ENCODE data around the gene RELN. TPM values are rescaled to one million over a fixed set of nuclear protein-coding genes. Genes with fewer than 3 reads are reported as not detected.

The RELN gene
- total and polyA plus RNA-seq, 2 donors (not counting 1 experiment from before 2014, with no cell fraction given), result not detected

DNA sequence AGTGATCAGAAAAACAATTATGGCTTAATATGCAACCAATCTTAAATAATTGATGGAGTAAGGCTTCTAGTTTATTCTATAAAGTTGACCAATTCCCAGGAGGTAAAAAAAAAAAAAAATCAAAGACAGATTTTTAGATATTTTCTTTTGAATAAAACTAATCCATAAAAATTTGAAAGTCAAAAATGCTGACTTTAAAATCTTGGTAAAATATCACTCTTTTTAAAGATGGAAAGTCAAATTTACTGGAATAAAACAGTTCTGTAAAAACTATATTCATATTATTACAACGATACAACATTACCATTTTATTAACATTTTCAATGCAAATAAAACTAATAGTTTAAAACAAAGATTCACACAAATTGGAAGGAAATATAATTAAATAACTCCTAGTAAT, 5.4 kb downstream of the RELN start:
- H4K20me1 ChIP-seq (ENCODE audit: control insufficient read depth, insufficient read depth, low read length, poor library complexity, severe bottlenecking), result no peaks in the 10 kb centered on the region
- no peaks in the 10 kb centered on the region for H3K9me3 ChIP-seq (ENCODE audit: control extremely low read depth in 1 of 3, control insufficient read depth in 2 of 3, insufficient read depth in 1 of 3, low read length in 2 of 3)
- H3K4me2 ChIP-seq (replicated peaks; ENCODE audit: low read depth, low read length, poor library complexity, severe bottlenecking), result no peak overlapping the region
- peaks cover 0 to 14% (median 2%) of the 10 kb centered on the region in 4 experiments for H3K27me3 ChIP-seq (replicated peaks in 1 of 4; ENCODE audit: control extremely low read depth in 1 of 4, control insufficient read depth in 3 of 4, insufficient read depth in 4 of 4, low read length in 3 of 4)
- H3K9ac ChIP-seq (ENCODE audit: low read length), result no peak overlapping the region
- TF ChIP-seq, protein P1, sequence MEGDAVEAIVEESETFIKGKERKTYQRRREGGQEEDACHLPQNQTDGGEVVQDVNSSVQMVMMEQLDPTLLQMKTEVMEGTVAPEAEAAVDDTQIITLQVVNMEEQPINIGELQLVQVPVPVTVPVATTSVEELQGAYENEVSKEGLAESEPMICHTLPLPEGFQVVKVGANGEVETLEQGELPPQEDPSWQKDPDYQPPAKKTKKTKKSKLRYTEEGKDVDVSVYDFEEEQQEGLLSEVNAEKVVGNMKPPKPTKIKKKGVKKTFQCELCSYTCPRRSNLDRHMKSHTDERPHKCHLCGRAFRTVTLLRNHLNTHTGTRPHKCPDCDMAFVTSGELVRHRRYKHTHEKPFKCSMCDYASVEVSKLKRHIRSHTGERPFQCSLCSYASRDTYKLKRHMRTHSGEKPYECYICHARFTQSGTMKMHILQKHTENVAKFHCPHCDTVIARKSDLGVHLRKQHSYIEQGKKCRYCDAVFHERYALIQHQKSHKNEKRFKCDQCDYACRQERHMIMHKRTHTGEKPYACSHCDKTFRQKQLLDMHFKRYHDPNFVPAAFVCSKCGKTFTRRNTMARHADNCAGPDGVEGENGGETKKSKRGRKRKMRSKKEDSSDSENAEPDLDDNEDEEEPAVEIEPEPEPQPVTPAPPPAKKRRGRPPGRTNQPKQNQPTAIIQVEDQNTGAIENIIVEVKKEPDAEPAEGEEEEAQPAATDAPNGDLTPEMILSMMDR (IDR thresholded peaks at IDR 0.05), result no peak
- no peak for TF ChIP-seq EZH2 (IDR thresholded peaks at IDR 0.05; ENCODE audit: borderline replicate concordance, insufficient read depth, low read depth, low read length, poor library complexity, severe bottlenecking)
- H3K27ac Mint-ChIP-seq, result no peak overlapping the region
- H3K36me3 ChIP-seq (replicated peaks in 1 of 2; ENCODE audit: control extremely low read depth in 1 of 2, control insufficient read depth in 1 of 2, extremely low read depth in 1 of 2, insufficient read depth in 2 of 2, low read length in 1 of 2), result no peaks in the 10 kb centered on the region
- H3K79me2 ChIP-seq (ENCODE audit: control insufficient read depth, insufficient read depth, low read length), result no peaks in the 10 kb centered on the region
- ChIA-PET CTCF (no interaction called here), POLR2A (no interaction called here)
- no peak overlapping the region for H2AFZ ChIP-seq (ENCODE audit: insufficient read depth, low read depth, low read length, poor library complexity, severe bottlenecking)
- WGBS (ENCODE audit: insufficient coverage), result no CpG with 5 or more reads among the region's 1 CpG
- intact Hi-C loops (cut with micrococcal nuclease), result no loop called here
- peaks cover 7% of the 10 kb centered on the region for H3K4me1 Mint-ChIP-seq
- no peak for ATAC-seq (ENCODE audit: low read depth)
- H3K27ac ChIP-seq (ENCODE audit: low read length in 2 of 2), result no peak overlapping the region
- no peak overlapping the region for H3K4me3 ChIP-seq (ENCODE audit: control extremely low read depth in 1 of 5, extremely low read depth in 1 of 5, insufficient read depth in 1 of 5, low read depth in 2 of 5, low read length in 4 of 5)
- H3K9me3 Mint-ChIP-seq (ENCODE audit: insufficient read depth), result no peaks in the 10 kb centered on the region
- peaks cover 0 to 5% of the 10 kb centered on the region in 2 donors for H3K4me1 ChIP-seq (ENCODE audit: control insufficient read depth in 2 of 2, insufficient read depth in 2 of 2, low read length in 2 of 2)
- H3K27me3 Mint-ChIP-seq, result peaks cover 38% of the 10 kb centered on the region
- H3K4me3 Mint-ChIP-seq, result no peak overlapping the region
- no peak for DNase-seq

DNA sequence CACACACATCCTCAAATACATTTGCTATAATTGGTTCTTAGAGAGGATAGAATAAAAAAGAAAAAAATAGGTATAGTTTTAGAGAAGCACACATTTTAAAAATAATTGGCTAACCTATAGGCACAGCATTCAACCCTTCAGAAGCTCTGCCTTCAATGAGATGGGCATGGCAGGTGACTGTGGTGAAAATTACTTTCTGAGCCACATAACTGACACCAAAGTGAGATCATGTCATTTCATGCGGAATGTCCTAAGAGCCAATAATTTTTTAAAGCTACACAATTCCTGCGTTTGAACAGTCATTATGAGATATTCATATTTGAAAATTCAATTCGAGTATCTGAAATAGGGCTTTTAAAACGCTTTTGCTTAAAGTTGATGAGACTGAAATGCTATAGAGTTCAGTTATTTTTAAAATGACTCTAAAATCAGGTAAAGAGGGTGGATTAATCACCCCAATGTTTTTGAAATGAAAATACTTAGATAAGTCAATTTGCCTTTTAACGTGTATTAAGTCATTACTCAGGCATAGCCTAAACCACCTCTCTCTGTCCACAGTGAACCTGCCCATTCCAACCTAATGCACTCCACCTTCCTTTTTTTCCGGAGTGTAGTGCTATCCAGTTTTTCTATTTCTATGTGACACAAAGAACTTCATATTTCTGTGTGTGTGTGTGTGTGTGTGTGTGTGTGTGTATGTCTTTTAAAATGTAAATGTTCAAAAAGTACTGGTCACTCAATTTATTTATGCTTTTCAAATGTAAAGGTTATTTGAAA, 6.1 kb downstream of the RELN start:
- WGBS (ENCODE audit: insufficient coverage), result no CpG with 5 or more reads among the region's 6 CpGs
- Histone ChIP-seq H3K36me3 (replicated peaks in 1 of 2; ENCODE audit: control extremely low read depth in 1 of 2, control insufficient read depth in 1 of 2, extremely low read depth in 1 of 2, insufficient read depth in 2 of 2, low read length in 1 of 2) (no peaks in the 10 kb centered on the region), H4K20me1 (ENCODE audit: control insufficient read depth, insufficient read depth, low read length, poor library complexity, severe bottlenecking) (no peaks in the 10 kb centered on the region), H3K4me1 (ENCODE audit: control insufficient read depth in 2 of 2, insufficient read depth in 2 of 2, low read length in 2 of 2) (no peaks in the 10 kb centered on the region), H3K9ac (ENCODE audit: low read length) (no peak overlapping the region), H3K27ac (ENCODE audit: low read length in 2 of 2) (no peak overlapping the region), H2AFZ (ENCODE audit: insufficient read depth, low read depth, low read length, poor library complexity, severe bottlenecking) (no peak overlapping the region), H3K9me3 (ENCODE audit: control extremely low read depth in 1 of 3, control insufficient read depth in 2 of 3, insufficient read depth in 1 of 3, low read length in 2 of 3) (no peaks in the 10 kb centered on the region), H3K27me3 (replicated peaks in 1 of 4; ENCODE audit: control extremely low read depth in 1 of 4, control insufficient read depth in 3 of 4, insufficient read depth in 4 of 4, low read length in 3 of 4) (peaks cover 0 to 7% (median 2%) of the 10 kb centered on the region in 4 experiments), H3K4me3 (ENCODE audit: control extremely low read depth in 1 of 5, extremely low read depth in 1 of 5, insufficient read depth in 1 of 5, low read depth in 2 of 5, low read length in 4 of 5) (no peak overlapping the region), H3K79me2 (ENCODE audit: control insufficient read depth, insufficient read depth, low read length) (no peaks in the 10 kb centered on the region), H3K4me2 (replicated peaks; ENCODE audit: low read depth, low read length, poor library complexity, severe bottlenecking) (no peak overlapping the region)
- no peak for TF ChIP-seq EZH2 (IDR thresholded peaks at IDR 0.05; ENCODE audit: borderline replicate concordance, insufficient read depth, low read depth, low read length, poor library complexity, severe bottlenecking)
- TF ChIP-seq, protein P1 (IDR thresholded peaks at IDR 0.05), result no peak
- Mint-ChIP-seq H3K4me3 (no peak overlapping the region), H3K27ac (no peak overlapping the region), H3K4me1 (peaks cover 2% of the 10 kb centered on the region), H3K27me3 (peaks cover 32% of the 10 kb centered on the region), H3K9me3 (ENCODE audit: insufficient read depth) (no peaks in the 10 kb centered on the region)
- ATAC-seq (ENCODE audit: low read depth) (no peak), DNase-seq (no peak)
- CTCF ChIA-PET, result no interaction called here
- intact Hi-C loops (cut with micrococcal nuclease), result no loop called here
- POLR2A ChIA-PET, result no interaction called here

Data from B cell (primary cell).